Kidney (tissue), 14 donors: Measurements from ENCODE around the gene PDYN. TPM values are rescaled to one million over a fixed set of nuclear protein-coding genes. Genes with fewer than 3 reads are reported as not detected.

Experiments
- DNase-seq, 5 donors: peaks; one replicate each; pipeline ENCODE4 v3.0.0-alpha.2; 2013 to 2020
- FAIRE-seq: peaks from 2 replicates; lab custom pipeline; 2012; peaks lifted over from hg19 to GRCh38; lab: Jason Lieb, UNC
- H3K27ac ChIP-seq, 2 donors: one replicate each; pipeline ENCODE4 v1.7.0; 2013; ENCODE audit warnings: low read depth in 2 of 2, low read length in 2 of 2, inconsistent platforms in 1 of 2
- H3K27me3 ChIP-seq: one replicate; pipeline ENCODE4 v1.7.1; 2013; ENCODE audit warnings: low read length, inconsistent platforms; ENCODE audit not compliant: control insufficient read depth, insufficient read depth
- H3K36me3 ChIP-seq, 3 donors: one replicate each; pipeline versions ENCODE4 v1.7.0 to v1.7.1; 2013; ENCODE audit warnings: low read length in 3 of 3, control low read depth in 1 of 3, inconsistent platforms in 1 of 3; ENCODE audit not compliant: insufficient read depth in 3 of 3, control insufficient read depth in 2 of 3
- H3K4me1 ChIP-seq, 3 donors: one replicate each; pipeline versions ENCODE4 v1.7.0 to v1.7.1; 2013; ENCODE audit warnings: low read length in 3 of 3, inconsistent platforms in 1 of 3, low read depth in 1 of 3; ENCODE audit not compliant: control insufficient read depth in 2 of 3, insufficient read depth in 2 of 3
- H3K4me3 ChIP-seq, 3 donors: one replicate each; pipeline versions ENCODE4 v1.7.0 to v1.8.1; 2013; ENCODE audit warnings: low read length in 3 of 3, control low read depth in 1 of 3, inconsistent platforms in 1 of 3
- H3K9ac ChIP-seq, 3 donors: one replicate each; pipeline versions ENCODE4 v1.7.0 to v1.7.1; 2013; ENCODE audit warnings: low read length in 3 of 3, control low read depth in 1 of 3, inconsistent platforms in 1 of 3
- H3K9me3 ChIP-seq, 3 donors: one replicate each; pipeline versions ENCODE4 v1.7.0 to v1.7.1; 2013; ENCODE audit warnings: low read length in 3 of 3, control low read depth in 1 of 3, inconsistent platforms in 1 of 3; ENCODE audit not compliant: control insufficient read depth in 2 of 3, insufficient read depth in 1 of 3
- intact Hi-C: fragments of 100-400 bp; cut with DNase I; formaldehyde crosslinking; loops from one replicate; pipeline ENCODE4 v1.11.1; 2022
- polyA plus RNA-seq: library from polyadenylated mRNA; stranded (reverse); fragments of 350-450 nt; fragmentation: Illumina TruSeq; extraction: RNeasy Lipid Tissue Mini Kit (QIAGEN cat#74804); gene quantifications from one replicate; pipeline ENCODE4 v1.2.3, GENCODE V29; 2014; ENCODE audit warnings: low read depth, low replicate concordance; ENCODE audit not compliant: insufficient read depth
- total RNA-seq: library from RNA; stranded (reverse); fragmentation: NEBNext Ultra II Directional; extraction: Animal tissue kit (Norgen Biotek cat#: 25700); gene quantifications from one replicate; pipeline ENCODE4 v1.2.1, GENCODE V29; 2021
- TF ChIP-seq, protein P1 (sequence below): IDR thresholded peaks from 3 replicates; pipeline ENCODE4 v1.5.1; 2012; ENCODE audit warnings: mild to moderate bottlenecking, moderate library complexity, borderline replicate concordance; ENCODE audit not compliant: insufficient read depth; ENCODE audit errors: extremely low read depth
- donor health status: control.
- donor health status: control.
- donor health status: control.
- donor health status: control.
- donor health status: control.
- donor health status: DM: yes; HTN: yes; CAD: no.
- donor health status: Normal renal cell carcinoma (clear cell type).

PDYN gene
- total and polyA plus RNA-seq, 2 donors from 2014 or later: not detected

GRCh38 chr20:1987826-1988225 lies 6.0 kb downstream of the PDYN start:
- no peaks in the 10 kb centered on the region for H3K9me3 ChIP-seq
- TF ChIP-seq, protein P1, sequence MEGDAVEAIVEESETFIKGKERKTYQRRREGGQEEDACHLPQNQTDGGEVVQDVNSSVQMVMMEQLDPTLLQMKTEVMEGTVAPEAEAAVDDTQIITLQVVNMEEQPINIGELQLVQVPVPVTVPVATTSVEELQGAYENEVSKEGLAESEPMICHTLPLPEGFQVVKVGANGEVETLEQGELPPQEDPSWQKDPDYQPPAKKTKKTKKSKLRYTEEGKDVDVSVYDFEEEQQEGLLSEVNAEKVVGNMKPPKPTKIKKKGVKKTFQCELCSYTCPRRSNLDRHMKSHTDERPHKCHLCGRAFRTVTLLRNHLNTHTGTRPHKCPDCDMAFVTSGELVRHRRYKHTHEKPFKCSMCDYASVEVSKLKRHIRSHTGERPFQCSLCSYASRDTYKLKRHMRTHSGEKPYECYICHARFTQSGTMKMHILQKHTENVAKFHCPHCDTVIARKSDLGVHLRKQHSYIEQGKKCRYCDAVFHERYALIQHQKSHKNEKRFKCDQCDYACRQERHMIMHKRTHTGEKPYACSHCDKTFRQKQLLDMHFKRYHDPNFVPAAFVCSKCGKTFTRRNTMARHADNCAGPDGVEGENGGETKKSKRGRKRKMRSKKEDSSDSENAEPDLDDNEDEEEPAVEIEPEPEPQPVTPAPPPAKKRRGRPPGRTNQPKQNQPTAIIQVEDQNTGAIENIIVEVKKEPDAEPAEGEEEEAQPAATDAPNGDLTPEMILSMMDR: no peak
- H3K4me1 ChIP-seq: no peaks in the 10 kb centered on the region
- DNase-seq (no peak), FAIRE-seq (no peak)
- H3K27me3 ChIP-seq: no peaks in the 10 kb centered on the region
- intact Hi-C loops: no loop called here
- H3K36me3 ChIP-seq: no peaks in the 10 kb centered on the region
- no peak overlapping the region for H3K4me3 ChIP-seq
- no peak overlapping the region for H3K27ac ChIP-seq
- no peak overlapping the region for H3K9ac ChIP-seq

DNA sequence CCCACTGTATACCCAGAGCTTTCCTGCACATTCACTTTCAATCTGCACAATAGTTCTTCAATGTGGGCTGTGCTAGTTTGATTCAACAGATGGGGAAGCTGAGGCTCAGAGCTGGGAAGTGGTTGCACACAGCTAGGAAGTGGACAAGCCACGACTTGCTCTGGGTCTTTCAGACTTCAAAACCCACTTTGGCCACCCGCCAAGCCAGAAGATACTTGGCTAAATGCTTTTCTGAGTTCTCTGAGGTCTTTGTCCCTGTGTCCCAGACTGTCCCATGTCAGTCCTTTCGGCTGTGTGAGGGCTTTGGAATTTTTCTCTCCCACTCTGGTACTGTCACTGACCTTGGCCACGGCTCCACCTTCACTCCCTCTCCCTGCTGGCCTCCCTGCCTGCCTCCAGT lies 10.6 kb downstream of the PDYN start:
- Histone ChIP-seq H3K9me3 (no peaks in the 10 kb centered on the region), H3K36me3 (no peaks in the 10 kb centered on the region), H3K4me1 (no peaks in the 10 kb centered on the region), H3K27ac (no peak overlapping the region), H3K9ac (no peak overlapping the region), H3K4me3 (no peak overlapping the region), H3K27me3 (no peaks in the 10 kb centered on the region)
- intact Hi-C loops: no loop called here
- no peak for DNase-seq
- no peak for FAIRE-seq
- TF ChIP-seq, protein P1: no peak

- Histone ChIP-seq H3K27me3 (no peaks in the 10 kb centered on the region), H3K4me1 (no peaks in the 10 kb centered on the region), H3K4me3 (no peak overlapping the region), H3K9me3 (no peaks in the 10 kb centered on the region), H3K27ac (no peak overlapping the region), H3K9ac (no peak overlapping the region), H3K36me3 (no peaks in the 10 kb centered on the region)
- intact Hi-C loops: no loop called here
- DNase-seq: no peak
- FAIRE-seq: no peak
- TF ChIP-seq, protein P1: no peak
These were observed 11.2 kb downstream of the PDYN start for GRCh38 chr20:1982686-1983085.

DNA sequence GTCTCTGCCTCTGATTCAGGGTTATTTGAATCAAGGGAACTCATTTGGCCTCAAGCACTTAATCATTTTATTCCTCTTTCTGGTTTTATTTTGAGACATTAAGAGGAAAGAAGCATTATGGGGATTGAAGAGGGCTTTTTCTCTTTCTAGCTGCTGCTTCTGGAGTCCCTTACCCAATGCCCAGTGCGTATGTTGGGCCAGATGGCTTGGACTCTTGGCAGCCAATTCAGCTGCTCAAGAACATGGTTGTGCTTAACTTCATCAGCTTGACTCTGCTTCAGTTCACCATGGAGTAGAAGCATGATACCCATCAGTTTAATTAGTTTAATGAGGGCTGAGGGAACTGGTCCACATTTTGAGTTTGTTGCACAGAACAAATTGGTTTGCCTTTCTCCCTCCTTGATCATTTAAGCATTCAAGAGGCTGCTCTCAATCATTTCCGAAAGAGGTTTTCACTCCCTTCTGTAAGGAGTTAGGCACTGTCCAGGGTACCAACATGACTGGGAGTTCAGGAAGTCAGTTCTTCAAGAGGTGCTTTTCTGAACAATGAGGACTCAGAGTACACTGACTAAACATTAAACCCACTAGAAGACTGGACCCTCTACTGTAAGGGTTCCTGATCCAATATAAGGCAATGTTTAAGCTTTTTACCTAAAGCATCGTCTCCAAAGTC lies 14.6 kb downstream of the PDYN start:
- intact Hi-C loops: no loop called here
- H3K27ac ChIP-seq: no peak overlapping the region
- H3K4me1 ChIP-seq: no peaks in the 10 kb centered on the region
- no peaks in the 10 kb centered on the region for H3K27me3 ChIP-seq
- no peaks in the 10 kb centered on the region for H3K36me3 ChIP-seq
- H3K9ac ChIP-seq: no peak overlapping the region
- no peak overlapping the region for H3K4me3 ChIP-seq
- DNase-seq: peak in 3 of 5 donors; percentile 13 to 43 (median 39)
- H3K9me3 ChIP-seq: no peaks in the 10 kb centered on the region
- TF ChIP-seq, protein P1: no peak
- no peak for FAIRE-seq
